SU-DHL-6 (cell line): ENCODE measurements around the gene UQCR10.

Experiments used
- H2AFZ ChIP-seq: fragments of 200-600 bp; sonication (generic); 2 replicates; pipeline ENCODE4 v1.6.1; 2014; ENCODE audit warnings: low read depth, mild to moderate bottlenecking, moderate library complexity, mixed read lengths, antibody characterized with exemption, low read length; ENCODE audit not compliant: severe bottlenecking
- H3F3A ChIP-seq: fragments of 200-600 bp; shearing (Covaris generic); 2 replicates; pipeline ENCODE4 v1.6.0; 2016; ENCODE audit warnings: antibody characterized with exemption, mild to moderate bottlenecking; ENCODE audit not compliant: insufficient read depth
- H3K27ac ChIP-seq: fragments of 200-600 bp; sonication (generic); 2 replicates; pipeline ENCODE4 v1.5.1; 2016; ENCODE audit warnings: low read depth, mild to moderate bottlenecking, low read length, moderate library complexity, mixed read lengths
- H3K27me3 ChIP-seq: fragments of 200-600 bp; sonication (generic), shearing (Covaris generic); 2 replicates; pipeline ENCODE4 v1.6.0; 2014; ENCODE audit warnings: mild to moderate bottlenecking, low read length
- H3K36me3 ChIP-seq: fragments of 200-600 bp; sonication (generic); 2 replicates; pipeline ENCODE4 v1.6.1; 2014; ENCODE audit warnings: mild to moderate bottlenecking, low read length, mixed read lengths
- H3K4me2 ChIP-seq: fragments of 300-600, 200-600 bp; shearing (Covaris generic), sonication (generic); 2 replicates; pipeline ENCODE4 v1.6.0; 2014; ENCODE audit warnings: low read length, low read depth, mild to moderate bottlenecking; ENCODE audit not compliant: poor library complexity, severe bottlenecking
- H3K4me3 ChIP-seq: fragments of 200-600 bp; sonication (generic); 2 replicates; pipeline ENCODE4 v1.5.1; 2014; ENCODE audit warnings: antibody characterized with exemption, low read length, mild to moderate bottlenecking, mixed read lengths; ENCODE audit not compliant: insufficient read depth, poor library complexity, severe bottlenecking
- H3K79me2 ChIP-seq: fragments of 200-600 bp; sonication (generic); 2 replicates; pipeline ENCODE4 v1.6.1; 2014; ENCODE audit warnings: mild to moderate bottlenecking, low read length, moderate library complexity; ENCODE audit not compliant: insufficient read depth
- H3K9ac ChIP-seq: fragments of 200-600 bp; sonication (generic); 2 replicates; pipeline ENCODE4 v1.7.0; 2014; ENCODE audit warnings: mild to moderate bottlenecking, low read length
- H3K9me2 ChIP-seq: fragments of 200-600 bp; sonication (generic); replicated peaks from 2 replicates; pipeline ENCODE4 v1.6.1; 2014; ENCODE audit warnings: low read length; ENCODE audit not compliant: insufficient read depth
- H3K9me3 ChIP-seq: fragments of 200-600 bp; sonication (generic); 2 replicates; pipeline ENCODE4 v1.6.1; 2014; ENCODE audit warnings: low read length, mixed read lengths; ENCODE audit not compliant: insufficient read depth
- H4K20me1 ChIP-seq: fragments of 200-600 bp; sonication (generic); 2 replicates; pipeline ENCODE4 v1.6.1; 2014; ENCODE audit warnings: low read depth, mild to moderate bottlenecking, antibody characterized with exemption, low read length, moderate library complexity, mixed read lengths
- CTCF ChIP-seq: fragments of 200-600 bp; sonication (generic); IDR thresholded peaks from one replicate; pipeline ENCODE4 v1.5.1; 2017; ENCODE audit warnings: antibody characterized with exemption, mild to moderate bottlenecking, low read length, moderate library complexity; ENCODE audit not compliant: insufficient read depth, poor library complexity, severe bottlenecking
- EZH2phosphoT487 ChIP-seq: fragments of 200-600 bp; sonication (generic), shearing (Covaris generic); conservative IDR thresholded peaks from 2 replicates; pipeline ENCODE4 v1.6.1; 2018; ENCODE audit warnings: mild to moderate bottlenecking, antibody characterized with exemption, low read length, moderate library complexity, mixed read lengths

UQCR10 gene

GRCh38 chr22:29788339-29789279 lies 21.4 kb downstream of the UQCR10 start:
- no peaks in the 10 kb centered on the region for H3K27me3 ChIP-seq
- H3K4me3 ChIP-seq, result no peak overlapping the region
- TF ChIP-seq EZH2phosphoT487 (no peak), CTCF (no peak)
- no peak overlapping the region for H2AFZ ChIP-seq
- H3K27ac ChIP-seq, result no peak overlapping the region
- no peaks in the 10 kb centered on the region for H3F3A ChIP-seq
- no peaks in the 10 kb centered on the region for H3K9me3 ChIP-seq
- no peak overlapping the region for H3K9ac ChIP-seq
- no peaks in the 10 kb centered on the region for H3K36me3 ChIP-seq
- no peaks in the 10 kb centered on the region for H3K79me2 ChIP-seq
- H4K20me1 ChIP-seq, result no peaks in the 10 kb centered on the region
- no peaks in the 10 kb centered on the region for H3K9me2 ChIP-seq
- no peak overlapping the region for H3K4me2 ChIP-seq

GRCh38 chr22:29790061-29790460 lies 22.9 kb downstream of the UQCR10 start:
- no peaks in the 10 kb centered on the region for H3K79me2 ChIP-seq
- TF ChIP-seq EZH2phosphoT487, result no peak
- no peak for TF ChIP-seq CTCF
- no peak overlapping the region for H2AFZ ChIP-seq
- no peaks in the 10 kb centered on the region for H4K20me1 ChIP-seq
- H3K9me3 ChIP-seq, result no peaks in the 10 kb centered on the region
- no peaks in the 10 kb centered on the region for H3K9me2 ChIP-seq
- H3K4me2 ChIP-seq, result no peak overlapping the region
- no peaks in the 10 kb centered on the region for H3F3A ChIP-seq
- no peak overlapping the region for H3K4me3 ChIP-seq
- H3K9ac ChIP-seq, result no peak overlapping the region
- H3K27me3 ChIP-seq, result no peaks in the 10 kb centered on the region
- no peaks in the 10 kb centered on the region for H3K36me3 ChIP-seq
- no peak overlapping the region for H3K27ac ChIP-seq

- Histone ChIP-seq H3K27ac (no peak overlapping the region), H3K36me3 (no peaks in the 10 kb centered on the region), H3K9me3 (no peaks in the 10 kb centered on the region), H3K4me2 (no peak overlapping the region), H3K4me3 (no peak overlapping the region), H3K9me2 (no peaks in the 10 kb centered on the region), H4K20me1 (no peaks in the 10 kb centered on the region), H3F3A (no peaks in the 10 kb centered on the region), H3K79me2 (no peaks in the 10 kb centered on the region), H2AFZ (no peak overlapping the region), H3K9ac (no peak overlapping the region), H3K27me3 (no peaks in the 10 kb centered on the region)
- no peak for TF ChIP-seq EZH2phosphoT487
- no peak for TF ChIP-seq CTCF
These were observed 26.2 kb downstream of the UQCR10 start for GRCh38 chr22:29793396-29793795.
